OCI-LY7 (cell line): ENCODE results near the gene DNAJB14. TPM values are rescaled to one million over a fixed set of nuclear protein-coding genes. Genes with fewer than 3 reads are reported as not detected.

Source experiments
- BruUV-seq: library from RNA; stranded (reverse); fragments of 400-500 nt; replicated peaks from 2 replicates; lab custom pipeline; 2021; lab: Mats Ljungman, UMichigan
- CTCF ChIA-PET: fragments of 300-600 bp; sonication (Branson Sonifier 250); formaldehyde crosslinking; loops from one replicate; lab custom pipeline; 2022; ENCODE audit warnings: antibody characterized with exemption; ENCODE audit not compliant: unreplicated experiment; lab: Charles Lee
- POLR2A ChIA-PET: fragments of 300-600 bp; sonication (Branson Sonifier 250); formaldehyde crosslinking; loops from one replicate; lab custom pipeline; 2022; ENCODE audit warnings: antibody characterized with exemption; lab: Charles Lee
- DNase-seq: peaks from one replicate; pipeline ENCODE4 v3.0.0-alpha.2; 2015; ENCODE audit warnings: low spot score
- H2AFZ ChIP-seq: fragments of 200-600 bp; sonication (generic), shearing (Covaris generic); 2 replicates; pipeline ENCODE4 v1.6.1; 2014; ENCODE audit warnings: mild to moderate bottlenecking, antibody characterized with exemption, low read length, moderate library complexity
- H3K27ac ChIP-seq: fragments of 200-600 bp; sonication (generic); 2 replicates; pipeline ENCODE4 v1.5.1; 2014; ENCODE audit warnings: mixed run types, low read depth, mild to moderate bottlenecking, moderate library complexity, low read length, inconsistent platforms; ENCODE audit not compliant: poor library complexity, severe bottlenecking
- H3K36me3 ChIP-seq: fragments of 200-600 bp; sonication (generic); 2 replicates; pipeline ENCODE4 v1.6.1; 2014; ENCODE audit warnings: mild to moderate bottlenecking, antibody characterized with exemption, low read length, moderate library complexity, mixed read lengths; ENCODE audit not compliant: insufficient read depth
- H3K4me1 ChIP-seq: fragments of 200-600 bp; sonication (generic); 2 replicates; pipeline ENCODE4 v1.5.1; 2014; ENCODE audit warnings: mild to moderate bottlenecking, low read length; ENCODE audit not compliant: insufficient read depth, poor library complexity, severe bottlenecking
- H3K4me2 ChIP-seq: fragments of 200-600 bp; sonication (generic); 2 replicates; pipeline ENCODE4 v1.6.1; 2014; ENCODE audit warnings: mild to moderate bottlenecking, low read length
- H3K4me3 ChIP-seq: fragments of 200-600 bp; sonication (generic); 2 replicates; pipeline ENCODE4 v1.5.1; 2014; ENCODE audit warnings: mild to moderate bottlenecking, low read depth, low read length; ENCODE audit not compliant: poor library complexity, severe bottlenecking
- H3K79me2 ChIP-seq: fragments of 200-600 bp; sonication (generic); 2 replicates; pipeline ENCODE4 v1.6.1; 2016; ENCODE audit warnings: low read depth, mild to moderate bottlenecking, low read length, moderate library complexity, mixed read lengths; ENCODE audit not compliant: insufficient read depth
- H3K9me2 ChIP-seq: fragments of 200-600 bp; sonication (generic); 2 replicates; pipeline ENCODE4 v1.6.1; 2016; ENCODE audit warnings: mild to moderate bottlenecking, low read length, mixed read lengths; ENCODE audit not compliant: insufficient read depth
- H3K9me3 ChIP-seq: fragments of 200-600 bp; sonication (generic); 2 replicates; pipeline ENCODE4 v1.6.1; 2014; ENCODE audit warnings: mild to moderate bottlenecking, mixed run types, low read length, mixed read lengths
- H4K20me1 ChIP-seq: fragments of 200-600 bp; sonication (generic); 2 replicates; pipeline ENCODE4 v1.6.1; 2014; ENCODE audit warnings: mild to moderate bottlenecking, antibody characterized with exemption, low read length, moderate library complexity, mixed read lengths; ENCODE audit not compliant: insufficient read depth
- EZH2phosphoT487 ChIP-seq: fragments of 200-600 bp; sonication (generic); IDR thresholded peaks from 2 replicates; pipeline ENCODE4 v1.6.1; 2018; ENCODE audit warnings: low read depth, borderline replicate concordance, mild to moderate bottlenecking, mixed run types, antibody characterized with exemption, low read length, moderate library complexity, mixed read lengths
- intact Hi-C: fragments of 100-400 bp; cut with micrococcal nuclease; formaldehyde crosslinking; loops from one replicate; pipeline ENCODE4 v1.10.0; 2022; ENCODE audit not compliant: unreplicated experiment
- total RNA-seq, 2 experiments: library from RNA; depleted of rRNA in 1 of 2; stranded (reverse); fragments of >200 nt in 1 of 2; shearing (Covaris generic) in 1 of 2; gene quantifications; 2 replicates each; pipeline ENCODE4 v1.2.3, GENCODE V29; 2014 to 2022
- TF ChIP-seq, protein P1 (sequence below): fragments of 200-600 bp; sonication (generic); conservative IDR thresholded peaks from 2 replicates; pipeline ENCODE4 v1.5.1; 2014; ENCODE audit warnings: mild to moderate bottlenecking, antibody characterized with exemption, low read length, moderate library complexity, mixed read lengths

DNAJB14 gene
- total RNA-seq, 2 experiments from 2014 or later = 13.3 to 44.9 TPM

GRCh38 chr4:99893029-99893428 is 53.4 kb downstream of the DNAJB14 start:
- no TSS peak for BruUV-seq
- Histone ChIP-seq H3K9me3 (no peaks in the 10 kb centered on the region), H3K36me3 (peaks cover 11% of the 10 kb centered on the region; the same call in 1 of the 2 replicates), H3K27ac (no peak overlapping the region), H3K4me2 (peak overlapping the region; percentile 93), H3K79me2 (peaks cover 35% of the 10 kb centered on the region), H4K20me1 (no peaks in the 10 kb centered on the region), H3K4me3 (peak overlapping the region; percentile 92), H2AFZ (no peak overlapping the region), H3K4me1 (peaks cover 8% of the 10 kb centered on the region), H3K9me2 (no peaks in the 10 kb centered on the region)
- intact Hi-C loops = no loop called here
- no peak for DNase-seq
- ChIA-PET CTCF (no interaction called here), POLR2A (interaction anchor here (1.0 kb wide), 1 partner anchor 91 kb away, joined by 4 read pairs; no protein-coding TSS in a partner anchor)
- no peak for TF ChIP-seq EZH2phosphoT487
- TF ChIP-seq, protein P1, sequence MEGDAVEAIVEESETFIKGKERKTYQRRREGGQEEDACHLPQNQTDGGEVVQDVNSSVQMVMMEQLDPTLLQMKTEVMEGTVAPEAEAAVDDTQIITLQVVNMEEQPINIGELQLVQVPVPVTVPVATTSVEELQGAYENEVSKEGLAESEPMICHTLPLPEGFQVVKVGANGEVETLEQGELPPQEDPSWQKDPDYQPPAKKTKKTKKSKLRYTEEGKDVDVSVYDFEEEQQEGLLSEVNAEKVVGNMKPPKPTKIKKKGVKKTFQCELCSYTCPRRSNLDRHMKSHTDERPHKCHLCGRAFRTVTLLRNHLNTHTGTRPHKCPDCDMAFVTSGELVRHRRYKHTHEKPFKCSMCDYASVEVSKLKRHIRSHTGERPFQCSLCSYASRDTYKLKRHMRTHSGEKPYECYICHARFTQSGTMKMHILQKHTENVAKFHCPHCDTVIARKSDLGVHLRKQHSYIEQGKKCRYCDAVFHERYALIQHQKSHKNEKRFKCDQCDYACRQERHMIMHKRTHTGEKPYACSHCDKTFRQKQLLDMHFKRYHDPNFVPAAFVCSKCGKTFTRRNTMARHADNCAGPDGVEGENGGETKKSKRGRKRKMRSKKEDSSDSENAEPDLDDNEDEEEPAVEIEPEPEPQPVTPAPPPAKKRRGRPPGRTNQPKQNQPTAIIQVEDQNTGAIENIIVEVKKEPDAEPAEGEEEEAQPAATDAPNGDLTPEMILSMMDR = no peak

GRCh38 chr4:99891351-99891750 is 55.1 kb downstream of the DNAJB14 start:
- Histone ChIP-seq H4K20me1 (no peaks in the 10 kb centered on the region), H3K9me3 (no peaks in the 10 kb centered on the region), H3K4me1 (peaks cover 8% of the 10 kb centered on the region), H3K79me2 (peaks cover 35% of the 10 kb centered on the region), H2AFZ (no peak overlapping the region), H3K4me3 (no peak overlapping the region), H3K9me2 (no peaks in the 10 kb centered on the region), H3K4me2 (no peak overlapping the region), H3K27ac (no peak overlapping the region), H3K36me3 (peaks cover 18% of the 10 kb centered on the region; the same call in 1 of the 2 replicates)
- TF ChIP-seq, protein P1 = no peak
- no peak for TF ChIP-seq EZH2phosphoT487
- ChIA-PET POLR2A (no interaction called here), CTCF (no interaction called here)
- no peak for DNase-seq
- no TSS peak for BruUV-seq
- intact Hi-C loops = no loop called here

DNA sequence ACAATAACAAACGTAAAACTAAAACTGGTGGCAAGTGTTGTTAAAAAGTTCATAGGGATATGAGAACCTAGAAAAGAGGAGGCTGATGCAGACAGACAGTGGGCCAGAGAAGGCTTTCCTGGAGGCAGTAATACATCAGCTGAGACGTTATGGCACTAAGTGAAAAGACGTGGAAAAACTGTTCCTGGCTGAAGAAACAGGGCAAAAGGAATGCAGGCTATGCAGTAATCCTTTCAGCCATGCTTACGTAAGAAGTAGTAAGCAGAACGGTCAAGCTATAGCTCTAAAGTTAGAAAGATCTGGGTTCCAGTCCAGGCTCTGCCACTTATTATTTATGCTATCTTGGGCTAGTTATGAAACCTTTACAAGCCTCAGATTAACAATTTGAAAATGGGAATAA is 58.6 kb downstream of the DNAJB14 start:
- H3K27ac ChIP-seq = no peak overlapping the region
- peaks cover under 1% of the 10 kb centered on the region for H3K4me1 ChIP-seq
- H3K4me3 ChIP-seq = no peak overlapping the region
- H2AFZ ChIP-seq = no peak overlapping the region
- no peak for DNase-seq
- H3K79me2 ChIP-seq = peaks cover 23% of the 10 kb centered on the region; the same call in 1 of the 2 replicates
- POLR2A ChIA-PET = no interaction called here
- peaks cover 40% of the 10 kb centered on the region; the same call in 1 of the 2 replicates for H3K36me3 ChIP-seq
- no peaks in the 10 kb centered on the region for H3K9me2 ChIP-seq
- intact Hi-C loops = no loop called here
- no peaks in the 10 kb centered on the region for H3K9me3 ChIP-seq
- TF ChIP-seq, protein P1 = no peak
- no peak for TF ChIP-seq EZH2phosphoT487
- CTCF ChIA-PET = no interaction called here
- no peak overlapping the region for H3K4me2 ChIP-seq
- no TSS peak for BruUV-seq
- H4K20me1 ChIP-seq = no peaks in the 10 kb centered on the region
